NCI-H345 treated with DMSO at 0.1 percent for 48 hours (cell line): ENCODE results near the gene GPRC5D.

Experiments used
- DNase-seq: peaks from one replicate; lab custom pipeline; 2025; ENCODE audit not compliant: unreplicated experiment; lab: John Stamatoyannopoulos, UW

Gene GPRC5D

DNA sequence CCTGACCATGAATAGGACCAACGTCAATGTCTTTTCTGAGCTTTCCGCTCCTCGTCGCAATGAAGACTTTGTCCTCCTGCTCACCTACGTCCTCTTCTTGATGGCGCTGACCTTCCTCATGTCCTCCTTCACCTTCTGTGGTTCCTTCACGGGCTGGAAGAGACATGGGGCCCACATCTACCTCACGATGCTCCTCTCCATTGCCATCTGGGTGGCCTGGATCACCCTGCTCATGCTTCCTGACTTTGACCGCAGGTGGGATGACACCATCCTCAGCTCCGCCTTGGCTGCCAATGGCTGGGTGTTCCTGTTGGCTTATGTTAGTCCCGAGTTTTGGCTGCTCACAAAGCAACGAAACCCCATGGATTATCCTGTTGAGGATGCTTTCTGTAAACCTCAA, 43.3 kb downstream of the GPRC5D start:
- DNase-seq, result no peak

GRCh38 chr12:12908252-12908651, 43.7 kb downstream of the GPRC5D start:
- DNase-seq, result no peak

DNA sequence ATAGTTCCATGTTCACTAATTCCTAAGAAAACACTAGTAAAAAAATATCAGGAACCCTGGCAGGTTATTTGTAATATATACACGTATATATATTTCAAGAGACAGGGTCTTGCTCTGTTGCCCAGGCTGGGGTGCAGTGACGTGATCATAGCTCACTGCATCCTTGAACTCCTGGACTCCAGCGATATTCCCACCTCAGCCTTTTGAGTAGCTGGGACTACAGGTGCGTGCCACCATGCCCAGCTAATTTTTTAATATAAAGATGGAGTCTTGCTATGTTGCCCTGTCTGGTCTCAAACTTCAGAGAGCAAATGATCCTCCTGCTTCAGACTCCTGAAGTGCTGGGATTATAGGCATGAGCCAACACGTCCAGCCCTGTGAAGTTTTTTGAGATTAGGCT, 44.4 kb downstream of the GPRC5D start:
- DNase-seq, result no peak

DNA sequence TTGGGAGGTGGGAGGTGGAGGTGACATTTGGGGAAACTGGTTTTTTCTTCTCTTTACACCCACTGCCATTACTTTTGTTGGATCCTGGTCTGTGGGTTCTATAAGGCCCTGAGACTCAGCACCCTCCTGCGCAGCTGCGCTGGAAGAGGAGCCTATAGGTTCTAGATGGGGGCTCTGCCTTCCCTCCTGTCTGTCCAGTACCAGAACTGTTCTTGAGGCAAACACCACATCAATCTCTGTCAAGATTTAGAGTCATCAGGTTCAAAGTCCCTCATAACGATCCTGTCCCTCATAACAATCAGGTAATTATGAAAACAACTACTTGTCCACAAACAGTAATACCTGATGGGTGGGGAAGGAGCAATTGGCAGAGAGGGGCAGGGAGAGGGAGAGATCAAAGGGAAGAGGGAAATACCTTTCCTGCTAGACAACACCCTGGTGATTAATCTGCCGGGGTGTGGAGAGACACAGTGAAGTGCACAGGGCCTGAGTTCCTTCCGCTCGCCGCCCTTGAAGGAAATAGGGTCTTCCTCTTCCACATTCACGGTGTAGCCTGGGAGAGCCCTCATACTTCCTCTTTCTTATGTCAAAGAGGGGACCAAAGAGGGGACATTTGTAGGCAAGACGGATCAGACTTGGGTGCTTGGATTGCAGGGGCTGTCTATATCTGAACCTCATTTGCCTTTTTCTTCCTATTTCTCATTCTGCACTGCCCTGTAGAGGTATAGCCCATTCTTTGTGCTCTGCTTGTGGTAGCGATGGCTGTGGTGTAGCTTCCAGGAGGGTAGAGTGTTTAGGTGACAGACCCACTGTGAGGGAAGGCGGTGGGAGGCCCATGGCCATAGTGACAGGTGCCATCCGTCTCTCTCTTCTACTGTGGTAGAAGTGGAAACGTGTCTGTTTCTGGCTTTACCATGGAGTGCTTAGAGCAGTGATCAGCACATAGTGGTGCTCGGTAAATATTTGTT, 48.0 kb downstream of the GPRC5D start:
- no peak for DNase-seq

GRCh38 chr12:12902036-12902435, 49.9 kb downstream of the GPRC5D start:
- no peak for DNase-seq

GRCh38 chr12:12901158-12901791, 50.7 kb downstream of the GPRC5D start:
- DNase-seq, result no peak

DNA sequence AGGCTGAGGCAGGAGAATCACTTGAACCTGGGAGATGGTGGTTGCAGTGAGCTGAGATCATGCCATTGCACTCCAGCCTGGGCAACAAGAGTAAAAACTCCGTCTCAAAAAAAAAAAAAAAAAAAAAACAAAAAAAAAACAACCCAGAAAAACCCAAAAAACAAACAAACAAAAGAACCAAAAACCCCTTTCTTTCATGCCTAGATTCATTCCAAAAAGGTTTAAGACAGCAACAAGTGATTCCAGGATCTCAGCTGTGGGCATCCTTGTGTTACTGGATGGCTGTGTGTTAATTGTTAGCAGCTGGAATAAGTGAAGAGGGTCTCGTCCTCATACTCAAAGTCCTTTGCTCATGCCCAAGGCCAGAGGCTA, 51.2 kb downstream of the GPRC5D start:
- no peak for DNase-seq

GRCh38 chr12:12899530-12900380, 52.2 kb downstream of the GPRC5D start:
- DNase-seq, result no peak

DNA sequence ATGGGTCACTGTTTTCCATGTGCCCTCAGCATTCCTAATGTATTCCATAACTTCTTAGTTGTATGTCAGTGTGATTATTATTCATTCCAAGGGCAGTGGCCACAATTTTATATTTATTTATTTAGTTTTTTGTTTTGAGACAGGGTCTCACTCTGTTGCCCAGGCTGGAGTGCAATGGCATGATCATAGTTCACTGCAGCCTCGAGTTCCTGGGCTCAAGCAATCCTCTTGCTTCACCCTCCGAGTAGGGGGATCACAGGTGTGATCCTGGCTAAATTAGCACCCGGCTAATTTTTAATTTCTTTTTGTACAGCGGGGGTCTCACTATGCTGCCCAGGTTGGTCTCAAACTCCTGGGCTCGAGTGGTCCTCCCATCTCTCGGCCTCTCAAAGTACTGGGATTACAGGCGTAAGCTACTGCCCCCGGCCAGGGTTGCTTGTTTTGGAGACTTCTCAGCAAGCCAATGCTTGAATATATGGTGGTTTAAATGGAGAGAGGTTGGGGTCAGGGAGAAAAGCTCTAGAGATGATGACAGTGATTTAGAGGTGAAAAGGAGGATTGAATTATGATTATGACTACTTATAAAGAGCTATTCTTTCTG, 53.0 kb downstream of the GPRC5D start:
- DNase-seq, result no peak

- no peak for DNase-seq
Measured at GRCh38 chr12:12898136-12898717, 53.7 kb downstream of the GPRC5D start.

DNA sequence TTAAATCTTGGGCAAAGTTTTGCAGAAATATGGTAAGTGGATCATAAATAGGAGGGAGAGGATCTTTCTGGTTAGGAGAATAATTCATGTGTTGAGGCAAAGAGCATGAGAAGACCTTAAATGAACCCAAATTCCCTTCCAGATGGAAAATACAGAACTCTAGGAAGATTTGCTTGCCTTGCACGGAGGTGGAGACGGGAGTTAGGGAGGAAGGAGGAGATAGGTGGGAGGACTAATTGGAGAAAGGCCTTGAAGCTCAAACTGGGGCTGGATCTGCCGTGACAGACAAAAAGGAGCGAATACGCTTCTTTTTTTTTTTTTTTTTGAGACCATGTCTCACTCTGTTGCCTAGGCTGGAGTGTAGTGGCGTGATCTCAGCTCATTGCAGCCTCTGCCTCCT, 54.7 kb downstream of the GPRC5D start:
- DNase-seq, result no peak

DNA sequence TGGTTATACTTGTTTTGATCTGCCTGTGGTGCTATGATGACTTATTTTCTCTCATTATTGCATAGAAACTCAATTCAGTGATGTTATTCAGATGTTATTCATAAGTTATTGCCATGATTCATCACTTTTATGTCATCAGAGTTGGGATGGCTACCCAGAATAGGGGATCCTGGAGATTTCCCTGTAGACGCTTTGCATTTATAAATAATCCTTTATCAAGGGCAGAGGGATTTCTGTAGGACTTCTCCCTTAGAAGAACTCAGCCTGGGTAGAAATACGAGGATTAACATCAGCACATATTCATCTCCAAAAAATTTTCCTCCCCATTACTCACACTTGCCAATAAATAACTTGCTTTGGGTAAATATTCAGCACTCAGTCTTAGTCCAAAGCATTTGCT, 55.7 kb downstream of the GPRC5D start:
- DNase-seq, result no peak

DNA sequence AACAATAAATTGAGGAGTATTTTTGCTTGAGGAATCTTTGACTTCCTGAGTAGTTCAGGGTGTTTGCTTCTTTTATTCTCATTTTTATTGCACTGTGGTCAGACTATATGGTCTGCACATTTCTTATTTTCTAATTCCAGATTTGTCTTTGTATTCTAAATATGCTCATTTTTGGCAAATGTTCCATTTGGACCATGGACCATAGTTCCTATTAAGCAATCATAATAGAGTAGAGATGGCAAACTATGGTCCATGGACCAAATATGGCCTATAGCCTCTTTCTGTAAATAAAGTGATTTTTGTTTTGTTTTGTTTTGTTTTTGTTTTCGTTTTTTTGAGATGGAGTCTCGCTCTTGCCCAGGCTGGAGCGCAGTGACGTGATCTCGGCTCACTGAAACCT, 58.5 kb downstream of the GPRC5D start:
- no peak for DNase-seq

- no peak for DNase-seq
Measured at GRCh38 chr12:12892681-12893141, 59.3 kb downstream of the GPRC5D start.

- DNase-seq, result no peak
Measured at GRCh38 chr12:12891881-12892355, 60.1 kb downstream of the GPRC5D start.

DNA sequence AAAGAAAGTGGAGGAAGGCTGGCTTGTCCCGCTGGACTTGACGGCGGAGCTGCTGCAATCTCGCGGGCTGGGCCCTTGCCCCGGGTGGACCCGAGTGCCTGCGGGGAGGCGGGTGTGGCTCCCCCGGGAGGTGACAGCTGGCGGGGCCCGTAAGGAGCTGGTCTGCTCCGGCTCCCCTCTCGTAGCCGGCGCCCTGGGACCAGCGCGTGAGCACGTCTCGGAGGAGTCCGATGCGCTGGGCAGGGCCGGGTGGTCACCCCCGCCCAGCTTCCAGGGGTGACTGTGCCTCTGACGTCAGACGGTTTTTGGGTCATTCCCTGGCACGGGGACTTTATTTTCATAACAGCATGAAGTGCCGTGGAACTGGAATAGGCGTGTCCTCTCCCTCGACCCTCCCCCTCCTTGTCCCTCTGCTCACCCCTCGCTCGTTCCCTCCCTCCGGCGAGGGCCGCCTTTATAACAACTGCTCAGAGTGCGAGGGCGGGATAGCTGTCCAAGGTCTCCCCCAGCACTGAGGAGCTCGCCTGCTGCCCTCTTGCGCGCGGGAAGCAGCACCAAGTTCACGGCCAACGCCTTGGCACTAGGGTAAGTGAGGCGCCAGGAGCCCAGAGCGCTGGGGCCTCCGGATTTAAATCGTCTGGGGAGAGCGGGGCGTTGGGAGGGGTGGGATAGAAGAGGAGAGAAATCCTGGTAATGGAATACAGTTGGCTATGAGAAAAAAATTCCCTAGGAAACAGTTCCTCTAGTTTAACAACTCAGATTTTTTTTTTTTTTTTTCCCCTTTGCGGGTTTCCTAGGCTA, 60.7 kb downstream of the GPRC5D start, which contains the start of gene GPRC5A:
TSS of gene GPRC5A (plus strand) at position 483 of the 801 bp plus-strand sequence. CDS start 16,688 bp downstream, outside the sequence.
- DNase-seq, result no peak
